Measurements from ENCODE around the gene TMPRSS13. TPM values are rescaled to one million over a fixed set of nuclear protein-coding genes. Genes with fewer than 3 reads are reported as not detected.

Gene TMPRSS13
- total RNA-seq, 1 experiment from 2014 or later, result 21.7 TPM

DNA sequence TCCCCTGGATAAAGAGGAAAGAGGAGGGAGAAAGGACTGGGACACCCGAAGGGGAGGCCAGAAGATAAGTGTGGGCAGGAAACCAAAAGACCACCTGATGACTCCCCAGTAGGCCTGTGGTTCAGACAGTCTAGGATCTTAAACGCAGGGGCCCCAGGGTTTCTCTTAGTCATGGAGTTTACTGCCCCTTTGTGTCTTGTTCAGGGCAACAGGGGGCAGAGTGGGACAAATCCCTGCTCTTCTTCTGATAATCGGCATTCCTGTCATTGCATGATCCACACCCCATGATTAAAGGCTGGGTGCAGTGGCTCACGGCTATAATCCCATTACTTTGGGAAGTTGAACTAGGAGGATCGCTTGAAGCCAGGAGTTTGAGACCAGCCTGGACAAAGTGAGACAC, 4.7 kb upstream of the TMPRSS13 start:
- H3K36me3 ChIP-seq (ENCODE audit: low read depth), result no peaks in the 10 kb centered on the region
- H3F3A ChIP-seq (ENCODE audit: insufficient read depth, low read depth), result peaks cover 24% of the 10 kb centered on the region; the same call in 1 of the 2 replicates
- H3K4me3 ChIP-seq, result no peak overlapping the region
- H2AFZ ChIP-seq, result no peak overlapping the region
- H3K27ac ChIP-seq, result no peak overlapping the region
- intact Hi-C loops (cut with micrococcal nuclease; ENCODE audit: unreplicated experiment), result no loop called here
- ChIA-PET CTCF (no interaction called here), POLR2A (ENCODE audit: unreplicated experiment) (no interaction called here)
- no peak for DNase-seq
- no TSS peak for BruUV-seq (replicated peaks)
- peaks cover 62% of the 10 kb centered on the region for H3K4me1 ChIP-seq (replicated peaks; ENCODE audit: insufficient read depth)
- H3K9me2 ChIP-seq (ENCODE audit: insufficient read depth), result no peaks in the 10 kb centered on the region
- H3K4me2 ChIP-seq, result no peak overlapping the region
- H4K20me1 ChIP-seq (ENCODE audit: insufficient read depth), result no peaks in the 10 kb centered on the region
- H3K79me2 ChIP-seq (ENCODE audit: low read depth), result 0 out of 2 replicates have a peak, but pooled peaks cover 2% of the 10 kb centered on the region
- TF ChIP-seq EZH2 (IDR thresholded peaks at IDR 0.05; ENCODE audit: low read depth), result no peak
- TF ChIP-seq, protein P1, sequence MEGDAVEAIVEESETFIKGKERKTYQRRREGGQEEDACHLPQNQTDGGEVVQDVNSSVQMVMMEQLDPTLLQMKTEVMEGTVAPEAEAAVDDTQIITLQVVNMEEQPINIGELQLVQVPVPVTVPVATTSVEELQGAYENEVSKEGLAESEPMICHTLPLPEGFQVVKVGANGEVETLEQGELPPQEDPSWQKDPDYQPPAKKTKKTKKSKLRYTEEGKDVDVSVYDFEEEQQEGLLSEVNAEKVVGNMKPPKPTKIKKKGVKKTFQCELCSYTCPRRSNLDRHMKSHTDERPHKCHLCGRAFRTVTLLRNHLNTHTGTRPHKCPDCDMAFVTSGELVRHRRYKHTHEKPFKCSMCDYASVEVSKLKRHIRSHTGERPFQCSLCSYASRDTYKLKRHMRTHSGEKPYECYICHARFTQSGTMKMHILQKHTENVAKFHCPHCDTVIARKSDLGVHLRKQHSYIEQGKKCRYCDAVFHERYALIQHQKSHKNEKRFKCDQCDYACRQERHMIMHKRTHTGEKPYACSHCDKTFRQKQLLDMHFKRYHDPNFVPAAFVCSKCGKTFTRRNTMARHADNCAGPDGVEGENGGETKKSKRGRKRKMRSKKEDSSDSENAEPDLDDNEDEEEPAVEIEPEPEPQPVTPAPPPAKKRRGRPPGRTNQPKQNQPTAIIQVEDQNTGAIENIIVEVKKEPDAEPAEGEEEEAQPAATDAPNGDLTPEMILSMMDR (conservative IDR thresholded peaks at IDR 0.05), result no peak
- no peaks in the 10 kb centered on the region for H3K9me3 ChIP-seq (ENCODE audit: insufficient read depth, low read depth)
- H3K27me3 ChIP-seq (ENCODE audit: insufficient read depth, low read depth), result no peaks in the 10 kb centered on the region

DNA sequence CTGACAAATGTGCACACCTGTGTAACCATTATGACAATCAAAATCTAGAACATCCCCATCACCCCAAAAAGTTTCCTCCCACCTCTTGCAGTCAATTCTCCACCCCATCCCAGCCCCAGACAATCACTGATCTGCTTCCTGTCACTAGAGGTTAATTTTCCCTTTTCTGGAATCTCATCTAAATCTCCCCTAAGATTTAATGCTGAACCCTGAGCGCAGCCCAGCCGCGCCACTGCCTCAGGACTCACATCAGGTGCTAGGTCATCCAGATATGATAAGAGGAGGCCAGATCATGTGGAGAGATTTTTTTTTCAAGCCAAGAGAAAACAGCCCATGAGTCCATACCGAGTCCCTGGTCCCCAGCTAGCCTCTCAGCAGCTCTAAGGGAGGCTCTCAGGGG, 4.3 kb upstream of the TMPRSS13 start:
- BruUV-seq (replicated peaks), result no TSS peak
- DNase-seq, result no peak
- Histone ChIP-seq H2AFZ (no peak overlapping the region), H3K36me3 (ENCODE audit: low read depth) (no peaks in the 10 kb centered on the region), H3K27me3 (ENCODE audit: insufficient read depth, low read depth) (no peaks in the 10 kb centered on the region), H3K9me2 (ENCODE audit: insufficient read depth) (no peaks in the 10 kb centered on the region), H3K27ac (no peak overlapping the region), H3K9me3 (ENCODE audit: insufficient read depth, low read depth) (no peaks in the 10 kb centered on the region), H3K4me2 (no peak overlapping the region), H3K79me2 (ENCODE audit: low read depth) (peaks cover 6% of the 10 kb centered on the region; the same call in 1 of the 2 replicates), H3K4me1 (replicated peaks; ENCODE audit: insufficient read depth) (peaks cover 63% of the 10 kb centered on the region), H3F3A (ENCODE audit: insufficient read depth, low read depth) (peaks cover 24% of the 10 kb centered on the region; the same call in 1 of the 2 replicates), H4K20me1 (ENCODE audit: insufficient read depth) (no peaks in the 10 kb centered on the region), H3K4me3 (no peak overlapping the region)
- intact Hi-C loops (cut with micrococcal nuclease; ENCODE audit: unreplicated experiment), result no loop called here
- POLR2A ChIA-PET (ENCODE audit: unreplicated experiment), result no interaction called here
- CTCF ChIA-PET, result no interaction called here
- TF ChIP-seq, protein P1 (conservative IDR thresholded peaks at IDR 0.05), result no peak
- TF ChIP-seq EZH2 (IDR thresholded peaks at IDR 0.05; ENCODE audit: low read depth), result no peak

GRCh38 chr11:117932947-117933346, 3.7 kb upstream of the TMPRSS13 start:
- BruUV-seq (replicated peaks), result no TSS peak
- peaks cover 63% of the 10 kb centered on the region for H3K4me1 ChIP-seq (replicated peaks; ENCODE audit: insufficient read depth)
- no peak overlapping the region for H3K27ac ChIP-seq
- H4K20me1 ChIP-seq (ENCODE audit: insufficient read depth), result no peaks in the 10 kb centered on the region
- H3K27me3 ChIP-seq (ENCODE audit: insufficient read depth, low read depth), result no peaks in the 10 kb centered on the region
- DNase-seq, result no peak
- peaks cover 24% of the 10 kb centered on the region; the same call in 1 of the 2 replicates for H3F3A ChIP-seq (ENCODE audit: insufficient read depth, low read depth)
- intact Hi-C loops (cut with micrococcal nuclease; ENCODE audit: unreplicated experiment), result no loop called here
- peak overlapping the region; percentile 50; the same call in 1 of the 2 replicates for H3K4me2 ChIP-seq
- no peak overlapping the region for H3K4me3 ChIP-seq
- H2AFZ ChIP-seq, result no peak overlapping the region
- H3K36me3 ChIP-seq (ENCODE audit: low read depth), result no peaks in the 10 kb centered on the region
- TF ChIP-seq EZH2 (IDR thresholded peaks at IDR 0.05; ENCODE audit: low read depth), result no peak
- TF ChIP-seq, protein P1 (conservative IDR thresholded peaks at IDR 0.05), result no peak
- no peaks in the 10 kb centered on the region for H3K9me2 ChIP-seq (ENCODE audit: insufficient read depth)
- ChIA-PET CTCF (interaction anchor here (1.0 kb wide), 1 partner anchor 14 kb away, joined by 3 read pairs; no protein-coding TSS in a partner anchor), POLR2A (ENCODE audit: unreplicated experiment) (interaction anchor here (0.7 kb wide), 1 partner anchor 14 kb away, joined by 4 read pairs; no protein-coding TSS in a partner anchor)
- H3K9me3 ChIP-seq (ENCODE audit: insufficient read depth, low read depth), result no peaks in the 10 kb centered on the region
- peaks cover 10% of the 10 kb centered on the region for H3K79me2 ChIP-seq (ENCODE audit: low read depth)
